ENCODE data around the gene TRIM3.
"Not testable (repeated sequence)": the region's sequence is repeated elsewhere in the genome, so short reads cannot be mapped to it uniquely, and the experiment has no call there.

The TRIM3 gene

DNA sequence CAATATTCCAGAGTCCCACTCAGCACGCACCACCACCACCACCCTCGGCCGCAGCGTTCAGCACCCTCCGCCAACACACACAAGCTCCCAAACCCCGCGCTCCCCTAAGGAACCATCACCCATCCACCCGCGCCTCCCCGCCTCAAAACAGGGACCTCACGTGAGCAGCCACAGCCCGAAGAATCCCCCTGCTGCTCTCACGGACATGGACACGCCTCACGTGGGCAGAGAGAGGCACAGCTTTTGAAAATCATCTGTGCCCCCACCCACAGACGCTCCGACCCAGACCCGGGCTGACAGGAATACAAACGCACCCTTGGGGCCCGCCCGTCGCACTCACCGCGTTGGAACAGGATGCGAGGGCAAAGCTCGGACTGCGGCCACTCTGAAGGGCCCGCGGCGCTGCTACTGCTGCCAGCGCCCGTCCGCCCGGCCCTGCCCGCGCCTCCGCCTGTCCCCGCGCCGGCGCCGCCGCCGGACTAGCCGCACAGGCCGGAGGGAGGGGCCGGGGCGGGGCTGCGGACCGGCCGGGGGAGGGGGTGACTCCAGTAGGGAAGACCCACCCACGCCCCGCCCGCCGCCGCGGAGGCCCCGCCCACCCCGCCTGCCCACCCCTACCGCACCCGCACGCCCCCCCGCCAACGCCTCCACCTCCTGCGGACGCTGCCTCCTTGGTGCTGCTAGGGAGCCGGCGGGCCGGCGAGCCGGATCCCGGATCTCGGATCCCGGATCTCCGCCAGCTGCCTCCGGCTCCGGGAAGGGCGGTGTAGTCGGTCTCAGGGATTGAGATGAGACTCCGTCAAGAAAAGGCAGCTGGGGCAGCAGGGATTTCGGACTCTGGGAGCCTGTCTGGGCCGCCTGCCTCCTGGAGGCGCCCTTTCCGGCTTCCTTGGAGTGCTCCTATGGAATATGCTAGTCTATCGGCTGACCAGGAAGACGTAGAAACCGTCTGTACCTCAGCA lies at the start of gene TRIM3:
TRIM3 (minus strand) TSS at position 491 of the 962 bp plus-strand sequence. CDS start 8,246 bp downstream, outside the sequence.
- peak; percentile 91 for DNase-seq (ENCODE audit: low read depth)

DNA sequence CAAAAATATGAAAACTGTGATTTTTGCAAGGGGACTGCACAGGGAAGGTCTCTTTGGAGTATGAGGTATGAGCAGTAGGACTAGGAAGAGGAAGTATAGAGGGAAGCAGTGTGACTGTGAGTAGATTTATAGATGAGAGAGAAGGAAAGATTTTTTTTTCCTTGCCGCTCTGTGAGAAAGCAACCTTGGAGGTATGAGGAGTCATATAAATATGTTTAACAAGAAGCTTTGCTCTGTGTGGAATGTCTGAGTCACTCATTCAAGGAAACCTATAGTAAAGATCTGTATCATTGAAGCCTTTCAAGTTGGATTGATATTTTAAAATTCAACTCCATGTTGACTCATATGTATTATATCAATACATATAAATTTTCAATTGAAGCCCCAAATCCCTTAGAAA lies 49.5 kb upstream of the TRIM3 start:
- DNase-seq (ENCODE audit: low read depth) = peak; percentile 78

GRCh38 chr11:6521946-6522345 lies 48.2 kb upstream of the TRIM3 start:
- DNase-seq (ENCODE audit: low read depth) = not testable (repeated sequence)

DNA sequence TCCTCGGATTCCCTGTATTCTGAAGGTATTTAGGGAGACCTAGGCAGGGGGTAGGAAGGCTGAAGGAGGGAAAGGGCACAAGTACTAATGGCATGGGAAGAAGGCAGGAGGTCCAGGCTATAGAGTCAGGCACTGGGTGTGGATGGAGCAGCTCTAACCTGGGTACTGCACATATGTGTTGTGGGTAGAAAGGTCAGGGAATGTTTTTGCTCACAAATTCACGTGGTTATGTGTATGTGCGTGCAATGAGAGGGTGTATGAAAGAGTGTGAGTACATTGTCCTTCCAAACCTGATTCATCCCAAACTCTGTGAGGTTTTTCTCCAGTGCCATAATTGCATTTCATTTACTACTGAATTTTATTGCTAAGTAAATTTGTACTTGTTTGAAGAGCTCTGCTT lies 46.5 kb upstream of the TRIM3 start:
- no peak for DNase-seq (ENCODE audit: low read depth)

GRCh38 chr11:6516865-6517264 lies 43.1 kb upstream of the TRIM3 start:
- DNase-seq (ENCODE audit: low read depth) = no peak

- peak; percentile 82 for DNase-seq (ENCODE audit: low read depth)
These were observed 32.0 kb upstream of the TRIM3 start for GRCh38 chr11:6505577-6506240.

DNA sequence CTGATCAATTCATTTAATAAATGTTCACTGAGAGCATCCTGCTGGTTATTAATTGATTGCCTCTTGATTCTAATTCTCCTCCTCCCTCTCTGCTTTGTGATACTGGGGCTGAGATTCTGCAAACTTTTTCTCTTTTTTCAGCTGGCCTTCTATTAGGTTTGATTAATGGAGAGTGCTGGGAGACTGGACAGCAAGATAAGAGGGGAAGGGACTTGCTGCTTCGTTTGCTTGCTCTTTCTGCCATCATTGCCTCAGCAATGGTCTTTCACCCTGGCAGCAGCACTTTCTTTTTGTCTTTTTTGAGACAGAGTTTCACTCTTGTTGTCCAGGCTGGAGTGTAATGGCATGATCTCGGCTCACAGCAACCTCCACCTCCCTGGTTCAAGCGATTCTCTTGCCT lies 30.4 kb upstream of the TRIM3 start:
- no peak for DNase-seq (ENCODE audit: low read depth)

- no peak for DNase-seq (ENCODE audit: low read depth)
These were observed 28.6 kb upstream of the TRIM3 start for GRCh38 chr11:6502382-6502781.

GRCh38 chr11:6498544-6498943 lies 24.8 kb upstream of the TRIM3 start:
- no peak for DNase-seq (ENCODE audit: low read depth)

GRCh38 chr11:6498121-6498520 lies 24.4 kb upstream of the TRIM3 start:
- DNase-seq (ENCODE audit: low read depth) = no peak

DNA sequence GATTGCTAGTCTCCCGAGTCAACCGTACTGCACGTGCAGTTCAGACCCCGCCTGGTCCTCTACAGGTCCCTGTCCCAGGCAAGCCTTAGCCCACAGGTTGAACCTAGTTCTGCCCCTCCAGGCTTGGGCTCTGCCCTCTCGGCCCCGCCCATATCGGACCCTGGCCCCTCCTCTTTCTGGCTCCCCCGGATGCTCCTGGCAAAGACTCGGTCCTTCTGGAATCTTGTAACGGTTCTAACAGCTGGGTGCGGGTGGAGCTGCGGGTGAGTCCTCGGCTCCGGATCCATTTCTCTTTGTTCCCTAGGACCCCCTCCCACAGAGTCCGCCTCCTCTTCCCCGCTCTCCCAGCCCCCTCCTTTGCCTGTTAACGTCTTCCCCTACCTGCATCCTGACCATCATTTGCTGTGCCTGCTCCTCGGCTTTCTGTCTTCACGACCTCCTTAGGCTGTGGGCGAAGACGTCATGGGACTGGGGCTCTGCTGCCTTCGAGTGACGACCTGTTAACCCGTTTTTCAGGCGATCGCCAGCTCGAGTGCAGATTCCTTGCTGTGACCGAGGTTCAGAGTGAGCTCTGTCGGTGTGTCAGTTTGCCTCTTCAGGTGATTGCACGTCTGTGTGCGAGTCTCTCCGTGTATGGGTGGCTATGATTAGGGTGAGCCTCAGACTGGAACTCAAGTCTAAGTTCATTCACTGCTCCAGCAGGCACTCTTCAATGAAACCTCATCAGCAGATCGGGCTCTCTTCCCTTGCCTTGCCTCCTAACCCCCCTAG lies 23.5 kb upstream of the TRIM3 start, which contains the start of gene DNHD1:
DNHD1 (plus strand) TSS at position 212 of the 771 bp plus-strand sequence. CDS start 936 bp downstream, outside the sequence.
- DNase-seq (ENCODE audit: low read depth) = peak; percentile 12

DNA sequence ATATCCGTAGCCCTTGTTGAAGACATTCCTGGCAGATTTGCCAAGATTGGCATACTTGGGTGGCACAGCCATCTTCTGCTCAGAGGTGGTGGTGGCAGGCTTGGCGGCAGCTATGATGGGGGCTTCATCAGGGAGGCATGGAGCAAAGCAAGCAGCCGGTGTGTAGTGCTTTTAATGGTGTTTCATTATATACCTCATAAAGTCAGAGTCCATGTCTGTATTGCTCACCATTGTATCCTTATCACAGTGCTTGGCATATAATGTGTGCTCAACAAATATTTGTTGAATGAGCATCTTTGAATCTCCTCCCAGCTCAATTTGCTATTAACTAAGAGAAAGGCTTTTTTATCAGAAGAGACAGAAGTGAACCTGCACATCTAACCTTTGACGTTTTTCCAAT lies 15.6 kb upstream of the TRIM3 start:
- no peak for DNase-seq (ENCODE audit: low read depth)

DNA sequence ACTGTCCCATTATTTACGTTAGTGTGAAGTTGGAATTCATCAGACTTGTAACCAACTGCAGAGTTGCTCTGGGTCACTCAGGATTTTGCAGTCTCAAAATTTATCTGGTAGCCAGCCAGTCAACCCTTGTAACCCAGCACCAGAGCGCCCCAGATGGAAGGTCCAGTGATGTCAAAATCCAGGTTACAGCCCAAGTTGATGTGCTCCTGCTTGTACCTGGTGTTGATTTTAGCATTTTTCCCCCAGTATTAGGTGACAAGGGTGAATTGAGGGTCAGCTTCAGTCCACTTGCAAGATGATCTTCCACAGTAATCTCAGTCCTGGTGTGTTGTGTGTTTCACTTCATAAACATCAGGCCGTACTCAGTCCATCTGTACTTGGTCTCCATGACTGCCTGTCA lies 15.1 kb upstream of the TRIM3 start:
- DNase-seq (ENCODE audit: low read depth) = no peak

- no peak for DNase-seq (ENCODE audit: low read depth)
These were observed 14.6 kb upstream of the TRIM3 start for GRCh38 chr11:6488342-6488741.

GRCh38 chr11:6486938-6487337 lies 13.2 kb upstream of the TRIM3 start:
- no peak for DNase-seq (ENCODE audit: low read depth)

- DNase-seq (ENCODE audit: low read depth) = no peak
These were observed 12.5 kb upstream of the TRIM3 start for GRCh38 chr11:6486256-6486655.

DNA sequence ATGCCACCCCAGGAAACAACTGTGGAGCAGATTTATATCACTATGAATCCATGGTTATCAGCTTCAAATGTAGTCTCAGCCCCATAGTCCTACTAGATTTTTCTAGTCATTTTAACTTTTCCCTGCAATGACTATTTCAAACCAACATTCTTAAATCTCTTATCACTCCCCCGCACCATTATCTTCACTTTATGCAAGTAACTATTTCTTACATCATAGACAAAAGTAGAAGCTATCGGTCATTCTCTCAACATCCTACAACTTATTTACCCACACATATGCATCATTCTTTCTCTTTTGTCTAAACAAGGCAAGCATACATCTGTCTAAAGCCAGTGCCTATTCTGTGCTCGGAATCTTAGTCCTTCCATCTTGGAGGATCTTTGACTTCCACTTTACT lies 11.9 kb upstream of the TRIM3 start:
- DNase-seq (ENCODE audit: low read depth) = no peak

- no peak for DNase-seq (ENCODE audit: low read depth)
These were observed 9.3 kb upstream of the TRIM3 start for GRCh38 chr11:6483015-6483414.

DNA sequence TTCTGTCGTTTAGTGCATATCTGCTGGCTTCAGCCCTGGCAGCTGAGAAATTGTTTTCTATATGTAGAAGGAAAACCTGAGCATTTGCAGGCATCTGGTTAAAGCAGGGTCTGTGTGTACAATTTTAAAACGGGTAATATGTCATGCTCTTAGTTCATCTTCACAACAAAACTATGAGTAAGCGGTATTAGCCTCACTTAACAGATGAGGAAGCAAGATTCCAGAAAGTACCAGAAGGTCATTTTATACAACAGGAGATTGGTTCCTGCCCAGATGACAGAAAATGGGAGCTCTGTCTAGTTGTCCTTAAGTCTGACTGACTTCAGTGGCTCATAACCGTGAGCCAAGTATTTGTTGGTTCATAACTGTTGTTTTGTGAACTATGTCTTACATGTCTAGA lies 8.7 kb upstream of the TRIM3 start:
- no peak for DNase-seq (ENCODE audit: low read depth)

DNA sequence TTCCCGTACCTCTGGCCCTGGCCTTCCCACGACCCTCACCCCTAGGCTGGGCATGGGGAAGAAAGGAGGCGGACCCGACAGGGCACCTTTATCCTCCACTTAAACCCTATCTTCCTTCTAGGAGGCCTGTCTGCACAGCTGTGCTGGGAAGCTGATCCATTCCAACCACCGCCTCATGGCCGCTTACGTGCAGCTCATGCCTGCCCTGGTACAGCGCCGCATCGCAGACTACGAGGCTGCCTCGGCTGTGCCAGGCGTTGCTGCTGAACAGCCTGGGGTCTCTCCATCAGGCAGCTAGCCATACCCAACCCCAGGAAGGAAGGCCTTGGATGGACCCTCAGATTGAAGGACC lies 8.2 kb upstream of the TRIM3 start:
- DNase-seq (ENCODE audit: low read depth) = no peak

DNA sequence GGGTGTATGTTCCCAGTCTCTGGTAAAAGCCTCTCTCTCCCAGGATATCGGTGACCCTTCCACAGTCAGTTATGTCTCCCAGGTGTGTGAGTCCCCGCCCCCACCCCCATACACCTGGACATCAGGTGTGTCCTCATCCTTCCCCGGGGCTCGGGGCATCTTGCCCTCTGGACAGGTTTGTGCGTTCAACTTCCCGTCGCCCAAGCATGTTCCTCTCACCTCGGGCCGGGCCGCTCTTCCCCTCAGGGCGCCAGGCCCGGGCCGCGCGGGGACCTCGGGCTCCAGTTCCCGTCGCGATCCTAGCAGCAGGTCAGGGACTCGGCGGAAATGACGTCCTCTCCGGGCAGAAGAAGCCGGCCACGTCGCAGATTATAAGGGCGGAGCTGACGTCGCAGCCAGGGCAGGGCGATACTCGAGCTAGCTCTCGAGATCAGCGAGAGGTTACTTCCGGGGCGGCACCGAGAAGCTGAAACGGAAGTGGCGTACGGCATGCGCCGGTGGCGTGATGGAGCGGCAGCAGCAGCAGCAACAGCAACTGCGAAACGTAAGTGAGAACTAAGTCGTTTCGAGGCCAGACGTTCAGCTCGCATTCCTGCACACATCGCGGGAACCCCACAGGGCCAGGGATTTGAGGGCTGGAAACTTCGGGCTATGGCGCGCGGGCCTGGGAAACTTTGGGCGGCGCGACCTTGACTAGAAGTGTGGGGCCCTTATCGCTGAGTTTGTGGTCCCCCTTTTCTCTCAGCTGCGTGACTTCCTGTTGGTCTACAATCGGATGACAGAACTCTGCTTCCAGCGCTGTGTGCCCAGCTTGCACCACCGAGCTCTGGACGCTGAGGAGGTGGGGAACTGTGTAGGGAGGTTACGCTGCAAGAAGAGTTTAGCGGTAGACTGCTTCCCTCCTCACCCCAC lies 7.5 kb upstream of the TRIM3 start, which contains the start of the genes ARFIP2 and TIMM10B:
ARFIP2 (minus strand) TSS at position 320 of the 912 bp plus-strand sequence. CDS start 910 bp downstream, outside the sequence.
TIMM10B (plus strand) TSS at position 490 of the 912 bp plus-strand sequence; CDS start at position 506, 16 bp downstream.
- peak; percentile 99 for DNase-seq (ENCODE audit: low read depth)
